Glutamatergic neuron (in vitro differentiated cells): Measurements from ENCODE around the gene ACOT11. TPM values are rescaled to one million over a fixed set of nuclear protein-coding genes. Genes with fewer than 3 reads are reported as not detected.

Source experiments
- DNase-seq: peaks from one replicate; pipeline ENCODE4 v3.0.0; 2022
- H3K27ac Mint-ChIP-seq: one replicate; pipeline ENCODE4 v1.8.0; 2020; ENCODE audit warnings: mild to moderate bottlenecking, mixed read lengths, inconsistent platforms; ENCODE audit not compliant: unreplicated experiment
- H3K27me3 Mint-ChIP-seq: one replicate; pipeline ENCODE4 v1.8.0; 2020; ENCODE audit warnings: mild to moderate bottlenecking, moderate library complexity, mixed read lengths, inconsistent platforms; ENCODE audit not compliant: unreplicated experiment
- H3K36me3 Mint-ChIP-seq: one replicate; pipeline ENCODE4 v1.8.0; 2020; ENCODE audit warnings: mild to moderate bottlenecking, mixed read lengths, inconsistent platforms; ENCODE audit not compliant: unreplicated experiment
- H3K4me1 Mint-ChIP-seq: one replicate; pipeline ENCODE4 v1.8.0; 2020; ENCODE audit warnings: mild to moderate bottlenecking, low read depth, mixed read lengths, inconsistent platforms; ENCODE audit not compliant: unreplicated experiment
- H3K4me3 Mint-ChIP-seq: one replicate; pipeline ENCODE4 v1.8.0; 2020; ENCODE audit warnings: mild to moderate bottlenecking, mixed read lengths, inconsistent platforms; ENCODE audit not compliant: unreplicated experiment
- H3K9me3 Mint-ChIP-seq: one replicate; pipeline ENCODE4 v1.8.0; 2020; ENCODE audit warnings: mild to moderate bottlenecking, moderate library complexity, mixed read lengths, inconsistent platforms; ENCODE audit not compliant: unreplicated experiment
- total RNA-seq: library from RNA; stranded (reverse); fragmentation: NEBNext Ultra II Directional; extraction: Animal tissue kit (Norgen Biotek cat#: 25700); gene quantifications from one replicate; pipeline ENCODE4 v1.2.1, GENCODE V29; 2021; ENCODE audit not compliant: unreplicated experiment
- TF ChIP-seq, protein P1 (sequence below): fragments of 200-600 bp; sonication (generic); IDR thresholded peaks from one replicate; pipeline ENCODE4 v1.5.0; 2021; ENCODE audit not compliant: partially characterized antibody, unreplicated experiment

ACOT11 gene
- total RNA-seq, 1 donor from 2014 or later: 0.32 TPM

DNA sequence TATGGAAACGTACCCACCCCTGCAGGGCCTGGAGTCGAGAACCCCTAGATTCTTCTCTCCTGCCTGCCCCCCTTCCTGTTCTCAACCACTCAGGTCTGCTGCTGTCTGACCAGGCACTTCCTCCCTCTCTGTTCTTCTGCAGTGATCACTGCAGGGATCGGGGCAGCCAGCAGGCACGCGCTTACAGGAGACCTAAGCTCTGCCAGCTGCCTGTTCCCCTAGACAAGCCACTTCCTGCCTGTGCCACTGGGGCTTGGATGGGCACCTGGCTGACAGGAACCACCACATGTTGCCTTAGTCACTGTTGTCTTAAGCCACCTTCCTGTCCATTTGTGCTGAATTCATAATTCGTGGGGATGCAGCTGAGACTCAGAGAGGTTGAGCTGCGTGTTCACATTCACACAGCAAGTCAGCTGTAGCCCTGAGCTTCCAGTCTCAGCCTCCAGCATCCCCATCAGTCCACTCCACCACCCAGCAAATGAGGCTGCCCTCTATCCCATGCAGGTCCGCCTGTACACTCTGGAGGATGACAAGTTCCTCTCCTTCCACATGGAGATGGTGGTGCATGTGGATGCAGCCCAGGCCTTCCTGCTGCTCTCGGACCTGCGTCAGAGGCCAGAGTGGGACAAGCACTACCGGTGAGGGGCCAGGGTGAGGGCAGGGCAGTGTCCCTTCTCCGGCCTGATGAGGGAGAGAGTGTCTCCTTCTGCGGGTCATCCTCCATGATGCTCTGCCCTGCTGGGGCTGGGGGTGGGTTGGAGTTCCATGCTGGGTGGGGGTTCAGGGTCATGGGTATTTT, 56.7 kb downstream of the ACOT11 start:
- Mint-ChIP-seq H3K27me3 (peaks cover 15% of the 10 kb centered on the region), H3K9me3 (peaks cover 11% of the 10 kb centered on the region), H3K4me1 (peaks cover 14% of the 10 kb centered on the region), H3K27ac (no peak overlapping the region), H3K36me3 (no peaks in the 10 kb centered on the region), H3K4me3 (no peak overlapping the region)
- no peak for DNase-seq
- TF ChIP-seq, protein P1, sequence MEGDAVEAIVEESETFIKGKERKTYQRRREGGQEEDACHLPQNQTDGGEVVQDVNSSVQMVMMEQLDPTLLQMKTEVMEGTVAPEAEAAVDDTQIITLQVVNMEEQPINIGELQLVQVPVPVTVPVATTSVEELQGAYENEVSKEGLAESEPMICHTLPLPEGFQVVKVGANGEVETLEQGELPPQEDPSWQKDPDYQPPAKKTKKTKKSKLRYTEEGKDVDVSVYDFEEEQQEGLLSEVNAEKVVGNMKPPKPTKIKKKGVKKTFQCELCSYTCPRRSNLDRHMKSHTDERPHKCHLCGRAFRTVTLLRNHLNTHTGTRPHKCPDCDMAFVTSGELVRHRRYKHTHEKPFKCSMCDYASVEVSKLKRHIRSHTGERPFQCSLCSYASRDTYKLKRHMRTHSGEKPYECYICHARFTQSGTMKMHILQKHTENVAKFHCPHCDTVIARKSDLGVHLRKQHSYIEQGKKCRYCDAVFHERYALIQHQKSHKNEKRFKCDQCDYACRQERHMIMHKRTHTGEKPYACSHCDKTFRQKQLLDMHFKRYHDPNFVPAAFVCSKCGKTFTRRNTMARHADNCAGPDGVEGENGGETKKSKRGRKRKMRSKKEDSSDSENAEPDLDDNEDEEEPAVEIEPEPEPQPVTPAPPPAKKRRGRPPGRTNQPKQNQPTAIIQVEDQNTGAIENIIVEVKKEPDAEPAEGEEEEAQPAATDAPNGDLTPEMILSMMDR: no peak

DNA sequence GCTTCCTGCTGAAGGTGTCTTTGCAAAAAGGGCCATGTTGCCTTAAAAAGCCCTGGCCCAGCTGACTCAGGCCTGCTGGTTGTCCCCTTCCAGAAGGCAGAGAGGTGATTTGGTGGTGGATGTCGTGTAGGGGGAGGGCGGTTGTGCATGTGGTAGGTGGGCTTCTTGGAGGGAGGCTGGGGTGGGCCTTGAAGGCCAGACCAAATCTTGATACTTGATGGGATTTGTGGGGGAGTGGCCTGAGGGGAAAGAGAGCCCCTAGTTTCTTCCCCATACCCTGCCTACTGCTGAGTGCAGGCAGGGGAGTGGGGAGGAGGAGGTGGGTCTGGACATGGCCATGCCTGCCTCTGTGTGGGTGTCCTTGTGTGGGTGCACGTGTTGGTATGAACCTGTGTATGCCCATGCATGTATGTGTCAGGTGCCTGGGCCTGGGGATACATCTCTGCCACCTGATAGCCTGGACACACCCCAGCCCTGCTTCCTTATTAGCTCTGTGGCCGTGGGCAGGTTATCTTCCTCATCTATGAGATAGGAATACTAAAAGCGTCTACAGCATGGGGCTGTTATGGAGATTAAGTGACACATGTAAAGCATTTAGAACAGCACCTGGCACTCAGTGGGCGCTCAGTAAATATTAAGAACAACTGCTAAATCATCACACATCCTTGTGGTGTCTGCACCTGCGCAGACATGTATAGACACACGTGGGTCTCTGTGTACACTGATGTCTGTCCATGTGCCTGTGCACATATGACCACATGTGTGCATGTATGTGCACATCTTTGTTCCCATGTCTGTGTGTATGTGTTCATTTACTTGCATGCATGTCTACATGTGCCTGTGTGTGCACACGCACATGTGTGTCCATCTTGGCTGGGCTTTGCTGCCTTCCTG, 58.3 kb downstream of the ACOT11 start:
- H3K27ac Mint-ChIP-seq: no peak overlapping the region
- H3K4me1 Mint-ChIP-seq: peaks cover 15% of the 10 kb centered on the region
- DNase-seq: no peak
- H3K4me3 Mint-ChIP-seq: no peak overlapping the region
- peaks cover 13% of the 10 kb centered on the region for H3K27me3 Mint-ChIP-seq
- peaks cover 11% of the 10 kb centered on the region for H3K9me3 Mint-ChIP-seq
- TF ChIP-seq, protein P1: no peak
- no peaks in the 10 kb centered on the region for H3K36me3 Mint-ChIP-seq

DNA sequence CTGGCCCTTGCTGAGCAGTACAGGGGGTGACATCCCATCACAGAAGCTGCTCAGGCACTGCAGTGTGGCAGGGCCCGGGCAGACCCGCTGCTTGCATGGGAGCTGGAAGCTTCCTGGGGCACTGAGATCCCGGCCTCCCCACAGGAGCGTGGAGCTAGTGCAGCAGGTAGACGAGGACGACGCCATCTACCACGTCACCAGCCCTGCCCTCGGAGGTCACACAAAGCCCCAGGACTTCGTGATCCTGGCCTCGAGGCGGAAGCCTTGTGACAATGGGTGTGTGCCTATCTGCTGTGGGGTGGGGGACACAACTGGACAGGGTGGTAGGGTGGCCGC, 58.9 kb downstream of the ACOT11 start:
- TF ChIP-seq, protein P1: no peak
- H3K4me3 Mint-ChIP-seq: no peak overlapping the region
- peaks cover 17% of the 10 kb centered on the region for H3K27me3 Mint-ChIP-seq
- peaks cover 14% of the 10 kb centered on the region for H3K9me3 Mint-ChIP-seq
- H3K27ac Mint-ChIP-seq: no peak overlapping the region
- no peaks in the 10 kb centered on the region for H3K36me3 Mint-ChIP-seq
- no peak for DNase-seq
- peaks cover 17% of the 10 kb centered on the region for H3K4me1 Mint-ChIP-seq

DNA sequence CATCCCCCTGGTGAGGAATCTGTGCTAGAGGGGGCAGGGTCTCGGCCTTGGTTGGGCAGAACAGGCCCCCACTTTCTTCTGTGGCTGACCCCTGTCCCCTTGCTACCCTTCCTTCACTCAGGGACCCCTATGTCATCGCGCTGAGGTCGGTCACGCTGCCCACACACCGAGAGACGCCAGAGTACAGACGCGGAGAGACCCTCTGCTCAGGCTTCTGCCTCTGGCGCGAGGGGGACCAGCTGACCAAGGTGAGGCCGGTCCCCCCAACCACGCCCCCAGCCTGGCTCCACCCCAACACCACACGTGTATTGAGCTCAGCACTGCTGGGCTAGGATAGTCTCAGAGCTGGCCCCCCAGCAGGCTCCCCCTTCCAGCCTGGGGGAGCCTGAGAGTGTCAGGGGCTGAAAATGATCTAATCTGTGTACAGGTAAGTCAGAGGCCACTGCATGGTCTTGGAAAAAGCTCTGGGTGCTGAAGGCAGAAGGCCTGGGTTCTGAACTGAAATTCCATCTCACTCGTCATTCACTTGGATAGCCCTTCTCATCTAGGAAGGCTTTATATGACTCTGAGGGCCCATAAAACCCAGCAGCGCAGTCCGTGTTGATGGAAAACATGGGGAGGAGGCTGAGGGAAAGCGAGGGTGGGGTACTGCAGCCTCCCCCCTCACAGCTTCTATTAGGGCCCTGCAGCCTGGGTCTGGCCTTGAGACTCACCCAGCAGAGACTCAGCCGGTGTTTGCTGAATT, 60.0 kb downstream of the ACOT11 start:
- no peak overlapping the region for H3K27ac Mint-ChIP-seq
- no peak overlapping the region for H3K4me3 Mint-ChIP-seq
- DNase-seq: no peak
- TF ChIP-seq, protein P1: no peak
- H3K36me3 Mint-ChIP-seq: no peaks in the 10 kb centered on the region
- peaks cover 12% of the 10 kb centered on the region for H3K9me3 Mint-ChIP-seq
- H3K4me1 Mint-ChIP-seq: peaks cover 15% of the 10 kb centered on the region
- peaks cover 15% of the 10 kb centered on the region for H3K27me3 Mint-ChIP-seq
